ENCODE results near the gene RPS27. TPM values are rescaled to one million over a fixed set of nuclear protein-coding genes. Genes with fewer than 3 reads are reported as not detected.
A peak's percentile ranks its signal among the peaks of the same experiment; 100 is the strongest.

The RPS27 gene
- total and polyA plus RNA-seq, 10 of the 15 experiments (the other 5 are each of a cell fraction or from before 2014, with no cell fraction given) = 2,708 to 14,234 (median 8,874) TPM

GRCh38 chr1:153945795-153946621, 44.6 kb upstream of the RPS27 start (continued):
- TF ChIP-seq PRDM15 (CRISPR knock-in tag; IDR thresholded peaks at IDR 0.05) (no peak), NFXL1 (IDR thresholded peaks at IDR 0.05; ENCODE audit: borderline replicate concordance) (0 out of 2 replicates have a peak, but pooled peaks have one; percentile 40), SREBF2 (IDR thresholded peaks at IDR 0.05; ENCODE audit: low read length) (no peak), MYC (IDR thresholded peaks at IDR 0.05; ENCODE audit: insufficient read depth, insufficient read length, insufficient replicate concordance, low read length, severe bottlenecking) (no peak), RBBP5 (conservative IDR thresholded peaks at IDR 0.05) (no peak), NKRF (conservative IDR thresholded peaks at IDR 0.05) (peak; percentile 92), HDAC6 (IDR thresholded peaks at IDR 0.05; ENCODE audit: unreplicated experiment) (no peak), SMC3 (IDR thresholded peaks at IDR 0.05; ENCODE audit: borderline replicate concordance, low read length) (0 out of 2 replicates have a peak, but pooled peaks have one; percentile 3), NFIC (IDR thresholded peaks at IDR 0.05; ENCODE audit: low read depth, low read length) (no peak), TAF1 (IDR thresholded peaks at IDR 0.05; ENCODE audit: borderline replicate concordance, low read depth, low read length) (peak; percentile 29; the same call in 1 of the 2 replicates), PAX5 (IDR thresholded peaks at IDR 0.05; ENCODE audit: borderline replicate concordance, low read depth, low read length) (peak; percentile 88), CEBPB (IDR thresholded peaks at IDR 0.05; ENCODE audit: borderline replicate concordance in 1 of 2, low read depth in 2 of 2, low read length in 2 of 2) (no peak), TCF7 (IDR thresholded peaks at IDR 0.05; ENCODE audit: borderline replicate concordance) (no peak), BHLHE40 (IDR thresholded peaks at IDR 0.05; ENCODE audit: borderline replicate concordance in 1 of 2, low read depth in 2 of 2, low read length in 1 of 2) (peak; percentile 92 to 97), BRCA1 (IDR thresholded peaks at IDR 0.05; ENCODE audit: low read depth, low read length) (no peak), BACH1 (IDR thresholded peaks at IDR 0.05; ENCODE audit: borderline replicate concordance) (peak; percentile 84), ZNF592 (IDR thresholded peaks at IDR 0.05) (peak; percentile 59; the same call in 1 of the 2 replicates), TBL1XR1 (IDR thresholded peaks at IDR 0.05; ENCODE audit: low read depth, low read length) (peak; percentile 81), FOS (IDR thresholded peaks at IDR 0.05; ENCODE audit: borderline replicate concordance, extremely low read depth, insufficient read length) (no peak), NRF1 (conservative IDR thresholded peaks at IDR 0.05; ENCODE audit: low read depth, low read length) (no peak)
